ENCODE results near the gene AADAC.
A peak's percentile ranks its signal among the peaks of the same experiment; 100 is the strongest.
"Not testable (repeated sequence)": the region's sequence is repeated elsewhere in the genome, so short reads cannot be mapped to it uniquely, and the experiment has no call there.

AADAC gene

DNA sequence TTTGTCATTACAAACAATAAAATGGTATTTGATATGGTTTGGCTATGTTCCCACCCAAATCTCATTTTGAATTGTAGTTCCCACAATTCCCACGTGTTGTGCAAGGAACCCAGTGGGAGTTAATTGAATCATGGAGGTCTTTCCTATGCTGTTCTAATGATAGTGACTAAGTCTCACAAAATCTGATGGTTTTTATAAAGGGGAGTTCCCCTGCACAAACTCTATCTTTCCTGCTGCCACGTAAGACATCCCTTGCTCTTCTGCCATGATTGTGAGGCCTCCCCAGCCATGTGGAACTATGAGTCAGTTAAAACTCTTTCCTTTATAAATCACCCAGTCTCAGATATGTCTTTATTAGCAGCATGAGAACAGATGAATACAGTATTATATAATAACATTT lies 15.4 kb upstream of the AADAC start:
- DNase-seq = no peak

GRCh38 chr3:151800431-151800830 lies 13.5 kb upstream of the AADAC start:
- no peak for DNase-seq

GRCh38 chr3:151804267-151804666 lies 9.6 kb upstream of the AADAC start:
- DNase-seq = no peak

- DNase-seq = no peak
These were observed 7.1 kb upstream of the AADAC start for GRCh38 chr3:151806838-151807237.

DNA sequence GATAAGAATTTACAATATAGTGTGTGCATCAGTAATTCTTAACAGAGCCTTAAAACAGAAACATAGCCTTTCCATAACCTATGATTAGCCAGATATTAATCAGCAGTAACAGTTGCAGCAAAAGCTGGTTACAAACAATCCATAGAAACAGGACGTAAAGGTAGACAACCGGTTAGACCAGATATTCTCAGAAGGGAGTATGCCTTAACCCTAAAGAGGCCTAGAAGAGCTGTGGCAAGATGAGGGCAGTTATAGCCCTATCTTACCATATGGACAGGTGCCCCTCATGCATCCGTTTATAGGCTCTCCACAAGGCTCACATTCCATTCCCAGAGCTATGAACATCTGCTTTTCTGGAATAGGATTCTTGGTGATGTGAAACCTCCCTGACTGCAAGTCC lies 5.0 kb upstream of the AADAC start:
- not testable (repeated sequence) for DNase-seq

DNA sequence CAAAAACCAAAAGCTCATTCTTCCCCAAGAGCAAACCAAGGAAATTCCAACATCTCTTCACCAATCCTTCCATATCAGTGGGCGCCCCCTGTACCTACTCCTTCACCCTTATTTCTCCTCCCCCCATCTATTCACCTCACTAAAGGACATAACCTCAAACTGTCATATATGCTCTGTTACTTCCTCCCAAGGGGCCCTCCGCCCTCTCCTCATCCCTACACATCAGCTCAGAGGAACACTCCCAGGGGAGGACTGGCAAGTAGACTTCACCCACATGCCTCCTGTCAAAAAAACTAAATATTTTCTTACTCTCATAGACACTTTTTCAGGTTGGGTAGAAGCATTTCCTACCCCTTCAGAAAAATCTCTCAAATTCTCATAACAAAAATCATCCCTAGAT lies 2.4 kb upstream of the AADAC start:
- no peak for DNase-seq

GRCh38 chr3:151814588-151814987 lies 672 bp downstream of the AADAC start:
- DNase-seq = no peak

DNA sequence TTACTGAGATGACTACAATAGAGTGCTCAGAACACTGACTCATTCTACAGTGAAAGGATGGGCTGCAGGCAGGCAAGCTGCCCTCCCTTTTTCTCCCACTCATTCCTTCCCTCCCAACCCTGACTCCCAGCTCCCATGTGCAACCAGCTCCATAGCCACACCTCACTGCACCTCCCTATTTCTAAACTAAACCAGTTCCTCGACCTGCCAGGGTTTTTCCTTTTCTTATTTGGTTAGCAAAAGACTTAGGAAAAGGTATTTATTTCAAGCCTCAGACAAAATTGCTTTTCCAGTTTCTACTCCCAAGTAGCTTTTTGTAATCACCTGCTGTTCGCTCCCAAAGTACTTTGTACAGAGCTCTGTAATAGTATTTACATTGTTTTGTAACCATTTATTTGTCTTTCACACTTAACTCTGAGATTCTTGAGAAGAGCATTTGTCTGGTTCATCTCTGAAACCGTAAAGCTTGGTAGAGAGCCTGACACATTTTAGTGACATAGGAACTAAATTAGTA lies 2.2 kb downstream of the AADAC start:
- DNase-seq = no peak

- no peak for DNase-seq
These were observed 3.6 kb downstream of the AADAC start for GRCh38 chr3:151817473-151817872.

DNA sequence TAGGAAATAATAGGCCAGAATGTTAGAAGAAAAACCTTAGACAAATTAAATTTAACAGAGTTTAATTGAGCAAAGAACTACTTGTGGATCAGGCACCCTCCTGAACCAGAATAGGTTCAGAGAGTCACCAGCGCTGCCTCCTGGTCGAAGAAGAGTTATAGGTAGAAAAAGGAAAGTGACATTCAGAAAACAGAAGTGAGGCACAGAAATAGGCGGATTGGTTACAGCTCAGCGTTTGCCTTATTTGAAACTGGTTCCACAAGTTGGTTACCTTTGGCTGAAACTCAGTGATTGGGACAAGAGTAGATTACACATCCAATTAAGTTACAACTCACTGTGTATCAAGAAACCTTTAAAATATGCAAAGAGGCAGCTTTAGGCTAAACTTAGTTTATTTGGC lies 4.4 kb downstream of the AADAC start:
- no peak for DNase-seq

- no peak for DNase-seq
These were observed 6.0 kb downstream of the AADAC start for GRCh38 chr3:151819910-151820309.

GRCh38 chr3:151827816-151828215 lies 13.9 kb downstream of the AADAC start:
- DNase-seq = no peak

- no peak for DNase-seq
These were observed 22.0 kb downstream of the AADAC start for GRCh38 chr3:151835751-151836525.

DNA sequence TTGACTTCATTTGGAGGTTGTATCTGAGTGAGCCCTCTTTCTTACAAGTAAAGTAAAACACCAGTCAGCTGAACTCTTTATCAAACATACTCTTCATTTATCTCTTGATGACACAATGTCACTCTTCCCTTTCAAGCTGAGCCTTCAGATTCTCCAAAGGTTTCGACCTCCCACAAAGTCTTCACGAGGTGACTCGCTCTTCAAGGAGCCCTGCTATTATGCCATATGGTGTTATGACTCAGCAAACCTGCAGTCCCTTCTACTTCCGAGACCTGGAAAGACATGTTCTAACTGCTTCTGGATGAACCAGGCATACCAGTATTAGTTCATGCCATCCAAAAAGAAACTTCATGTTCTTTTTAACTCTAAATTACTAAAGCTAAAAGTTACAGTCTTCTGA lies 23.1 kb downstream of the AADAC start:
- no peak for DNase-seq

GRCh38 chr3:151838574-151839312 lies 24.8 kb downstream of the AADAC start:
- DNase-seq = peak; percentile 5

DNA sequence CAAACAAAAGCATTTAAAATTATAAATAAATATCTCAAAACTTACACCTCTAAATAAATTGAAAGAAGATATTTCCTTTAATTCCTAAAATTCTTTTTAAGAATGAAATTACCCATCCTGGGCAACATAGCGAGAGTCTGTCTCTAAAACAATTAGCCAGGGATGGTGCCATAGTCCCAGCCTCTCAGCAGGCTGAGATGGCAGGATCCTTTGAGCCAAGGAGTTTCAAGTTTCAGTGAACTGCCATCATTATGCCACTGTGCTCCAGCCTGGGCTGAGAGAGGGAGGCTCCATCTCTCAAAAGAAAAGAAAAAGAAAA lies 25.4 kb downstream of the AADAC start:
- DNase-seq = no peak

DNA sequence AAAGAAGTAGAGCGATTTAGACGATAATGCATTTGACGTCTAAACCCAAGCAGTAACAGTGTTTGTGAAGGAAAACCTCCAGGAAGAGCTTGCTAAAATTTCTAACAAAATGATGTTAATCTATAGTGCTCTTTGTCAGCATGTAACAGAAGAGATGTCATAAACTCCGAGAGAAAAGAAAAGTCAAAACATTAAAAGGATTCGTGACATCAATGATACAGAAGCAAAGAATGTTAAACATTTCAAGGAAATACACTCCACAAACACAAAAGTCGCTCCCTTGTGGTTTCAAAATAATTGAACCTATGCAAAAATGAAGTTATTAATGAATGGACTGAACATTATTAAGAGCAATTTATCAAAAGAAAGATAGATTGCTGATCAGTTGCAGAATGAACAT lies 27.9 kb downstream of the AADAC start:
- no peak for DNase-seq

GRCh38 chr3:151843275-151843674 lies 29.4 kb downstream of the AADAC start:
- DNase-seq = no peak

- DNase-seq = no peak
These were observed 31.5 kb downstream of the AADAC start for GRCh38 chr3:151845306-151845905.

GRCh38 chr3:151850065-151850464 lies 36.1 kb downstream of the AADAC start:
- not testable (repeated sequence) for DNase-seq

DNA sequence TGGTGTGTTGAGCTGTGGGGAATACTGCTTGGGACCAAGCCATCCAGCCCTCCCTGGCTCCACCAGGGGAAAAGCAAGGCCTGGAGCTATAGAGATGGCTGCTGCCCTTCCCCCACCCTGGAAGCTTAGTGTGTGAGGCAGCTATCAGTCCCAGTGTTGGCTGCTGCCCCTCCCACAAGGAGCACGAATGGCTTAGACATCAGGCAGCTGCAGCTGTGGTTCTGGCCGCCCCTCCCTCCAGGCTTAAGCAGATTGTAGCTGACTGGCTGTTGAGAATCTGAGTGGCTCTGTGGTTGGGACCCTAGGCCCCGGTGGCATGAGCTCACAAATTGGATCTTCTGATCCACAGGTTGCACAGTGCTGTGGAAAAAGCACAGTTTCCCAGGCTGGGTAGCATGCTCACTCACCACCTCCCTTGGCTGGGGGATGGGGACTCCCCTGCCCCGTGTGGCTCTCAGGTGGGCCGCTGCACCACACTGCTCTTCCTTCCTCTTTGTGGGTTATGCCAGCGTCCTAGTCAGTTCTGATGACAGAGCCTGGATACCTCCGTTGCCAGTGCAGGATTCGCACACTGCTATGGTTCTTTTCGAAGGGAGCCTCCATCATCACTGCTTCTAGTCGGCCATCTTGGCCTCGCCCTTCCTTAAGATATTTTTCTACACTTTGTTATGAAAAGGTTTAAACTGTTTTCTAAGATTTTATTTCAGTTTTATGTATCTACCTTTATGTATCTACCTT lies 38.3 kb downstream of the AADAC start:
- no peak for DNase-seq

DNA sequence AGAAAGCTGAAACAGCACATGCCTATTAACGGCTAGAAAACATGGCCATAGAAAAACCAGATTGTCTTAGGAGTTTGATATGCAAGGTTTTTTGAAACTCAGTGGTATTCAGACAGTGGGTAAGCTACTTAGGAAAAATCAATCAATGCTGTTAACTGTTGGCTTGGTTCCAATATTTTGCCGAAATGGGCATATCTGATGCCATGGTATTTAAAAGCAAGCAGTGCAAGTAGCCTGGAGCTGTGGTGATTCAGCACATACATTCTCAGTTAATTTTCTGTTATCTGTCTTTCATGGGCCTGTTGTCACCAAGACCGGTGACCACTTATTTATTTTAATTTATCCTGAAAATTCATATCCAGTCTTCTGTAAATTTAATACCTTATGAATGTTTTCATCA lies 42.2 kb downstream of the AADAC start:
- no peak for DNase-seq

DNA sequence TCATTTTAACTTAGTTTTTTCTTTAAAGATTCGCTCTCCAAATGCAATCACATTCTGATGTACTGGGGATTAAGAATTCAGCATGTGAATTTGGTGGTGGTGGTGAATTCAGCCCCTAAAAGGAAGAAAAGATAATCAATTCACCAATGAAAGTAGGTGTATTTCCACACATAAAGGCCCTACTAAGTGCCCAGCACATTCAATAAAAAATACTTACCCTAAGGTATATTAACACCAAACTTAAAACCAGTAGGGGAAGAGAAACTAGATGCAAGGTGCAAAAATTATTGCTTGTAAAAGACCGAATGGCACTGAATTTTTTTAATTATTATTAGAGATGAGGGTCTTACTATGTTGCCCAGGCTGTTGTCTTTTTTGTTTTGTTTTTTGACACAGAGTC lies 42.7 kb downstream of the AADAC start:
- no peak for DNase-seq

All from DMS153 (cell line).